ENCODE data around the gene SORCS2. TPM values are rescaled to one million over a fixed set of nuclear protein-coding genes. Genes with fewer than 3 reads are reported as not detected.
A peak's percentile ranks its signal among the peaks of the same experiment; 100 is the strongest.

The SORCS2 gene
- total RNA-seq, 4 donors from 2014 or later = 0.48 to 1.8 (median 0.68) TPM; not detected in 1

GRCh38 chr4:7251321-7251720, 59.0 kb downstream of the SORCS2 start:
- peak overlapping the region in 2 of 4 donors; percentile 0 to 18 for H3K4me3 ChIP-seq
- WGBS, 2 donors (ENCODE audit: low coverage in 1 of 2) = 53 to 74% methylated on average over 2 to 5 of the region's 5 CpGs
- in situ Hi-C loops (cut with MboI; ENCODE audit: low pct_ligation_motif_present in 1 of 4, low pct_unique_long_range_greater_than_20kb in 1 of 4, low sequenced_read_pairs in 3 of 4) = no loop called here
- no peak for DNase-seq
- TF ChIP-seq EP300 (IDR thresholded peaks at IDR 0.05; ENCODE audit: low read depth) (no peak), POLR2AphosphoS5 (IDR thresholded peaks at IDR 0.05) (no peak), POLR2A (IDR thresholded peaks at IDR 0.05) (no peak), CTCF (IDR thresholded peaks at IDR 0.05) (no peak)
- no peaks in the 10 kb centered on the region for H3K36me3 ChIP-seq
- H3K27ac ChIP-seq = peak overlapping the region in 3 of 4 donors; percentile 56 to 82 (median 78)
- H3K27me3 ChIP-seq = no peaks in the 10 kb centered on the region
- intact Hi-C loops (cut with DNase I; ENCODE audit: low total_unique reads) = no loop called here
- H3K9me3 ChIP-seq = no peaks in the 10 kb centered on the region
- peaks cover under 1 to 7% (median 5%) of the 10 kb centered on the region in 4 donors for H3K4me1 ChIP-seq

GRCh38 chr4:7252051-7252450, 59.7 kb downstream of the SORCS2 start:
- in situ Hi-C loops (cut with MboI; ENCODE audit: low pct_ligation_motif_present in 1 of 4, low pct_unique_long_range_greater_than_20kb in 1 of 4, low sequenced_read_pairs in 3 of 4) = no loop called here
- DNase-seq = no peak
- Histone ChIP-seq H3K27me3 (no peaks in the 10 kb centered on the region), H3K4me1 (peaks cover 3 to 13% (median 7%) of the 10 kb centered on the region in 4 donors), H3K27ac (peak overlapping the region in 1 of 4 donors; percentile 8), H3K36me3 (no peaks in the 10 kb centered on the region), H3K4me3 (no peak overlapping the region), H3K9me3 (no peaks in the 10 kb centered on the region)
- intact Hi-C loops (cut with DNase I; ENCODE audit: low total_unique reads) = no loop called here
- 58% methylated on average over 7 of the region's 7 CpGs; no CpG with 5 or more reads in 1 of the 2 donors for WGBS, 2 donors (ENCODE audit: low coverage in 1 of 2)
- no peak for TF ChIP-seq EP300 (IDR thresholded peaks at IDR 0.05; ENCODE audit: low read depth)
- no peak for TF ChIP-seq CTCF (IDR thresholded peaks at IDR 0.05)
- no peak for TF ChIP-seq POLR2AphosphoS5 (IDR thresholded peaks at IDR 0.05)
- TF ChIP-seq POLR2A (IDR thresholded peaks at IDR 0.05) = no peak

- DNase-seq = no peak
- 56 to 70% methylated on average over 2 to 15 of the region's 15 CpGs for WGBS, 2 donors (ENCODE audit: low coverage in 1 of 2)
- TF ChIP-seq POLR2A (IDR thresholded peaks at IDR 0.05) = no peak
- no peak for TF ChIP-seq POLR2AphosphoS5 (IDR thresholded peaks at IDR 0.05)
- TF ChIP-seq EP300 (IDR thresholded peaks at IDR 0.05; ENCODE audit: low read depth) = no peak
- TF ChIP-seq CTCF (IDR thresholded peaks at IDR 0.05) = no peak
- intact Hi-C loops (cut with DNase I; ENCODE audit: low total_unique reads) = no loop called here
- H3K27ac ChIP-seq = no peak overlapping the region
- peaks cover 3 to 17% (median 7%) of the 10 kb centered on the region in 4 donors for H3K4me1 ChIP-seq
- no peaks in the 10 kb centered on the region for H3K36me3 ChIP-seq
- H3K27me3 ChIP-seq = no peaks in the 10 kb centered on the region
- in situ Hi-C loops (cut with MboI; ENCODE audit: low pct_ligation_motif_present in 1 of 4, low pct_unique_long_range_greater_than_20kb in 1 of 4, low sequenced_read_pairs in 3 of 4) = no loop called here
- no peaks in the 10 kb centered on the region for H3K9me3 ChIP-seq
- H3K4me3 ChIP-seq = no peak overlapping the region
Measured at GRCh38 chr4:7252510-7253340, 60.4 kb downstream of the SORCS2 start.

GRCh38 chr4:7253341-7253700, 61.0 kb downstream of the SORCS2 start:
- intact Hi-C loops (cut with DNase I; ENCODE audit: low total_unique reads) (no loop called here), in situ Hi-C loops (cut with MboI; ENCODE audit: low pct_ligation_motif_present in 1 of 4, low pct_unique_long_range_greater_than_20kb in 1 of 4, low sequenced_read_pairs in 3 of 4) (no loop called here)
- Histone ChIP-seq H3K27me3 (no peaks in the 10 kb centered on the region), H3K4me1 (peaks cover 3 to 17% (median 7%) of the 10 kb centered on the region in 4 donors), H3K36me3 (no peaks in the 10 kb centered on the region), H3K9me3 (no peaks in the 10 kb centered on the region), H3K4me3 (no peak overlapping the region), H3K27ac (no peak overlapping the region)
- WGBS, 2 donors (ENCODE audit: low coverage in 1 of 2) = 87% methylated on average over 7 of the region's 7 CpGs; no CpG with 5 or more reads in 1 of the 2 donors
- DNase-seq = no peak
- TF ChIP-seq CTCF (IDR thresholded peaks at IDR 0.05) (no peak), EP300 (IDR thresholded peaks at IDR 0.05; ENCODE audit: low read depth) (no peak), POLR2AphosphoS5 (IDR thresholded peaks at IDR 0.05) (no peak), POLR2A (IDR thresholded peaks at IDR 0.05) (no peak)
